ENCODE data around the gene SYNE1. TPM values are rescaled to one million over a fixed set of nuclear protein-coding genes. Genes with fewer than 3 reads are reported as not detected.

The SYNE1 gene
- total RNA-seq, 2 experiments from 2014 or later = 29.5 to 35.1 TPM

- peaks cover 14% of the 10 kb centered on the region for H3K36me3 Mint-ChIP-seq (ENCODE audit: low read depth)
- intact Hi-C loops (cut with micrococcal nuclease) = no loop called here
- H3K4me3 Mint-ChIP-seq = no peak overlapping the region
- TF ChIP-seq CTCF (IDR thresholded peaks at IDR 0.05) = no peak
- ChIA-PET CTCF (interaction anchor here (0.7 to 1.9 kb wide), 9 partner anchors 9 to 475 kb away, joined by 3 to 5 read pairs (median 3); no protein-coding TSS in a partner anchor), POLR2A (no interaction called here)
- DNase-seq (no peak), ATAC-seq (no peak)
- H3K27ac Mint-ChIP-seq = no peak overlapping the region
- H3K4me1 Mint-ChIP-seq (ENCODE audit: low read depth) = peaks cover 3% of the 10 kb centered on the region
- H3K9me3 Mint-ChIP-seq = no peaks in the 10 kb centered on the region
- H3K27me3 Mint-ChIP-seq = no peaks in the 10 kb centered on the region
Observed at GRCh38 chr6:152241013-152241766, 396.0 kb downstream of the SYNE1 start.

GRCh38 chr6:152240436-152240835 is 396.7 kb downstream of the SYNE1 start:
- CTCF ChIA-PET = interaction anchor here (0.7 to 1.9 kb wide), 7 partner anchors 8 to 98 kb away, joined by 3 to 5 read pairs (median 3); no protein-coding TSS in a partner anchor

GRCh38 chr6:152236370-152237097 is 400.6 kb downstream of the SYNE1 start:
- peaks cover 16% of the 10 kb centered on the region for H3K36me3 Mint-ChIP-seq (ENCODE audit: low read depth)
- no peak for DNase-seq
- H3K4me3 Mint-ChIP-seq = no peak overlapping the region
- H3K9me3 Mint-ChIP-seq = no peaks in the 10 kb centered on the region
- no peaks in the 10 kb centered on the region for H3K27me3 Mint-ChIP-seq
- ATAC-seq = no peak
- no peak for TF ChIP-seq CTCF (IDR thresholded peaks at IDR 0.05)
- ChIA-PET POLR2A (interaction anchor here (0.6 kb wide), 1 partner anchor 731 kb away, joined by 3 read pairs; no protein-coding TSS in a partner anchor), CTCF (no interaction called here)
- H3K27ac Mint-ChIP-seq = no peak overlapping the region
- H3K4me1 Mint-ChIP-seq (ENCODE audit: low read depth) = peaks cover 26% of the 10 kb centered on the region
- intact Hi-C loops (cut with micrococcal nuclease) = no loop called here

More at GRCh38 chr6:152240436-152240835, 396.7 kb downstream of the SYNE1 start:
- intact Hi-C loops (cut with micrococcal nuclease) = no loop called here
- DNase-seq (no peak), ATAC-seq (no peak)
- POLR2A ChIA-PET = no interaction called here
- Mint-ChIP-seq H3K27me3 (no peaks in the 10 kb centered on the region), H3K4me3 (no peak overlapping the region), H3K36me3 (ENCODE audit: low read depth) (peaks cover 11% of the 10 kb centered on the region), H3K27ac (no peak overlapping the region), H3K9me3 (no peaks in the 10 kb centered on the region), H3K4me1 (ENCODE audit: low read depth) (peaks cover 3% of the 10 kb centered on the region)
- TF ChIP-seq CTCF (IDR thresholded peaks at IDR 0.05) = no peak

- DNase-seq (peak; percentile 47), ATAC-seq (peak; percentile 96)
- TF ChIP-seq CTCF (IDR thresholded peaks at IDR 0.05) = no peak
- H3K36me3 Mint-ChIP-seq (ENCODE audit: low read depth) = peaks cover 19% of the 10 kb centered on the region
- intact Hi-C loops (cut with micrococcal nuclease) = no loop called here
- ChIA-PET CTCF (interaction anchor here (0.6 to 2.0 kb wide), 10 partner anchors 13 to 227 kb away, joined by 3 to 8 read pairs (median 4); no protein-coding TSS in a partner anchor), POLR2A (interaction anchor here (0.8 to 1.1 kb wide), 2 partner anchors 33 to 80 kb away, joined by 3 read pairs; no protein-coding TSS in a partner anchor)
- H3K4me3 Mint-ChIP-seq = peak overlapping the region; percentile 72
- no peaks in the 10 kb centered on the region for H3K9me3 Mint-ChIP-seq
- H3K27ac Mint-ChIP-seq = peak overlapping the region; percentile 84
- peaks cover 26% of the 10 kb centered on the region for H3K4me1 Mint-ChIP-seq (ENCODE audit: low read depth)
- no peaks in the 10 kb centered on the region for H3K27me3 Mint-ChIP-seq
Observed at GRCh38 chr6:152233547-152234320, 403.4 kb downstream of the SYNE1 start.

Measured in activated CD8-positive, alpha-beta T cell treated with anti-CD3 and anti-CD28 coated beads for 36 hours (primary cell).